Tibial nerve (tissue), 4 donors: ENCODE measurements around the gene FBXO42. TPM values are rescaled to one million over a fixed set of nuclear protein-coding genes. Genes with fewer than 3 reads are reported as not detected.
A peak's percentile ranks its signal among the peaks of the same experiment; 100 is the strongest.

Experiments used
- DNase-seq, 2 donors: peaks; one replicate each; pipeline ENCODE4 v3.0.0-alpha.2; 2019; ENCODE audit warnings: low spot score in 2 of 2
- H3K27ac ChIP-seq, 4 donors: fragments of 200-600 bp; sonication (generic) in 3 of 4; one replicate each; pipeline ENCODE4 v1.5.1; 2017 to 2019; ENCODE audit warnings: mild to moderate bottlenecking in 1 of 4
- H3K27me3 ChIP-seq, 2 donors: fragments of 200-600 bp; sonication (generic) in 1 of 2; one replicate each; pipeline versions ENCODE4 v1.5.1 to v1.6.0; 2017 to 2019
- H3K36me3 ChIP-seq, 3 donors: fragments of 200-600 bp; sonication (generic); one replicate each; pipeline ENCODE4 v1.5.1; 2018 to 2019
- H3K4me1 ChIP-seq, 4 donors: fragments of 200-600 bp; sonication (generic) in 3 of 4; one replicate each; pipeline ENCODE4 v1.5.1; 2017 to 2019
- H3K4me3 ChIP-seq, 4 donors: fragments of 200-600 bp; sonication (generic) in 3 of 4; one replicate each; pipeline ENCODE4 v1.5.1; 2017 to 2019; ENCODE audit warnings: mild to moderate bottlenecking in 1 of 4, moderate library complexity in 1 of 4
- H3K9me3 ChIP-seq, 4 donors: fragments of 200-600 bp; sonication (generic) in 3 of 4; one replicate each; pipeline ENCODE4 v1.5.1; 2017 to 2019
- CTCF ChIP-seq, 5 experiments: fragments of 200-600 bp in 3 of 5; fragments of 450-650 bp in 2 of 5; sonication (generic) in 3 of 5; IDR thresholded peaks; one replicate each; pipeline ENCODE4 v1.5.1; 2016 to 2019; ENCODE audit warnings: antibody characterized with exemption in 5 of 5, mild to moderate bottlenecking in 3 of 5, moderate library complexity in 2 of 5
- EP300 ChIP-seq, 2 donors: sonication (generic); formaldehyde crosslinking; IDR thresholded peaks; one replicate each; pipeline ENCODE4 v1.6.1; 2017; ENCODE audit warnings: antibody characterized with exemption in 2 of 2, mild to moderate bottlenecking in 1 of 2
- POLR2A ChIP-seq, 2 donors: fragments of 450-650 bp; IDR thresholded peaks; one replicate each; pipeline ENCODE4 v1.6.1; 2017; ENCODE audit warnings: antibody characterized with exemption in 2 of 2, mild to moderate bottlenecking in 2 of 2, moderate library complexity in 2 of 2
- WGBS, 2 donors: methylation state at CpG; one replicate each; pipeline ENCODE4 v1.1.5; 2018; 5-methylcytosine and 5-hydroxymethylcytosine counted together
- small RNA-seq: library from RNA; depleted of rRNA; stranded (forward); fragments of <200 nt; gene quantifications from one replicate; pipeline ENCODE3, GENCODE V24; 2016
- total RNA-seq, 4 donors: library from RNA; depleted of rRNA; stranded (reverse); fragments of >200 nt; gene quantifications; one replicate each; pipeline ENCODE4 v1.1.0, GENCODE V29; 2016

The FBXO42 gene
- total RNA-seq, 4 donors from 2014 or later, result 39.8 to 69.4 (median 54.4) TPM

- Histone ChIP-seq H3K36me3 (peaks cover 0 to 36% (median 0%) of the 10 kb centered on the region in 3 donors), H3K27me3 (no peaks in the 10 kb centered on the region), H3K4me1 (peaks cover 0 to 27% (median 5%) of the 10 kb centered on the region in 4 donors), H3K9me3 (no peaks in the 10 kb centered on the region), H3K4me3 (no peak overlapping the region), H3K27ac (peak overlapping the region in 1 of 4 donors; percentile 6)
- DNase-seq, result no peak
- no peak for TF ChIP-seq EP300 (IDR thresholded peaks at IDR 0.05)
- no peak for TF ChIP-seq CTCF (IDR thresholded peaks at IDR 0.05)
- no peak for TF ChIP-seq POLR2A (IDR thresholded peaks at IDR 0.05)
- WGBS, 2 donors, result 73 to 74% methylated on average over 19 to 24 of the region's 24 CpGs
Observed at GRCh38 chr1:16202281-16203210, 149.7 kb downstream of the FBXO42 start.

- no peak for TF ChIP-seq CTCF (IDR thresholded peaks at IDR 0.05)
- peaks cover 0 to 9% (median 0%) of the 10 kb centered on the region in 4 donors for H3K4me1 ChIP-seq
- H3K27ac ChIP-seq, result no peak overlapping the region
- H3K9me3 ChIP-seq, result no peaks in the 10 kb centered on the region
- H3K36me3 ChIP-seq, result peaks cover 0 to 33% (median 0%) of the 10 kb centered on the region in 3 donors
- no peak for DNase-seq
- no peak overlapping the region for H3K4me3 ChIP-seq
- 78 to 85% methylated on average over 4 of the region's 4 CpGs for WGBS, 2 donors
- no peaks in the 10 kb centered on the region for H3K27me3 ChIP-seq
Observed at GRCh38 chr1:16199700-16200099, 152.6 kb downstream of the FBXO42 start.

- TF ChIP-seq EP300 (IDR thresholded peaks at IDR 0.05), result no peak
- peaks cover 0 to 31% (median 0%) of the 10 kb centered on the region in 3 donors for H3K36me3 ChIP-seq
- no peaks in the 10 kb centered on the region for H3K9me3 ChIP-seq
- no peak overlapping the region for H3K27ac ChIP-seq
- H3K4me1 ChIP-seq, result peaks cover 0 to 9% (median 0%) of the 10 kb centered on the region in 4 donors
- H3K4me3 ChIP-seq, result no peak overlapping the region
- 67 to 80% methylated on average over 1 of the region's 1 CpG for WGBS, 2 donors
- DNase-seq, result no peak
- no peaks in the 10 kb centered on the region for H3K27me3 ChIP-seq
Observed at GRCh38 chr1:16199157-16199501, 153.2 kb downstream of the FBXO42 start.

- H3K4me3 ChIP-seq, result no peak overlapping the region
- H3K4me1 ChIP-seq, result peaks cover 0 to 9% (median 0%) of the 10 kb centered on the region in 4 donors
- peaks cover 0 to 31% (median 0%) of the 10 kb centered on the region in 3 donors for H3K36me3 ChIP-seq
- no peaks in the 10 kb centered on the region for H3K9me3 ChIP-seq
- WGBS, 2 donors, result 93 to 95% methylated on average over 8 of the region's 8 CpGs
- no peak for TF ChIP-seq POLR2A (IDR thresholded peaks at IDR 0.05)
- TF ChIP-seq EP300 (IDR thresholded peaks at IDR 0.05), result no peak
- no peak for TF ChIP-seq CTCF (IDR thresholded peaks at IDR 0.05)
- no peaks in the 10 kb centered on the region for H3K27me3 ChIP-seq
- no peak for DNase-seq
- no peak overlapping the region for H3K27ac ChIP-seq
Observed at GRCh38 chr1:16198444-16199156, 153.7 kb downstream of the FBXO42 start.

- 91 to 94% methylated on average over 2 of the region's 3 CpGs for WGBS, 2 donors
- no peaks in the 10 kb centered on the region for H3K4me1 ChIP-seq
Observed at GRCh38 chr1:16196874-16197273, 155.4 kb downstream of the FBXO42 start.

More at GRCh38 chr1:16196874-16197273, 155.4 kb downstream of the FBXO42 start:
- Histone ChIP-seq H3K36me3 (peaks cover 0 to 21% (median 0%) of the 10 kb centered on the region in 3 donors), H3K9me3 (no peaks in the 10 kb centered on the region), H3K27me3 (no peaks in the 10 kb centered on the region), H3K27ac (no peak overlapping the region), H3K4me3 (no peak overlapping the region)
- no peak for DNase-seq
- TF ChIP-seq EP300 (IDR thresholded peaks at IDR 0.05) (no peak), CTCF (IDR thresholded peaks at IDR 0.05) (no peak), POLR2A (IDR thresholded peaks at IDR 0.05) (no peak)

Small RNAs within 50 kb of the gene (small RNA-seq; reads per million reads assigned to genes)
- gene MT1XP1, result not detected

Other genes starting within 250 kb of the FBXO42 start
- gene EPHA2, start 196.4 kb downstream of the FBXO42 start, total RNA-seq, result 10 to 100 TPM; 30.0 to 66.9 (median 35.9) TPM
- 10 to 100 TPM in 2 of 4 donors, 1 to 10 TPM in 2; 7.8 to 19.3 (median 11.1) TPM for gene ARHGEF19, start 139.8 kb downstream of the FBXO42 start, total RNA-seq
- gene CPLANE2, start 115.3 kb downstream of the FBXO42 start, total RNA-seq, result 10 to 100 TPM in 2 of 4 donors, 1 to 10 TPM in 2; 3.6 to 14.4 (median 9.6) TPM
- gene SZRD1, start 14.8 kb upstream of the FBXO42 start, total RNA-seq, result 10 to 100 TPM; 51.1 to 69.0 (median 59.6) TPM
- not detected for gene SPATA21, start 84.9 kb upstream of the FBXO42 start, total RNA-seq
- 10 to 100 TPM; 49.4 to 57.9 (median 54.1) TPM for gene NECAP2, start 88.2 kb upstream of the FBXO42 start, total RNA-seq
- under 1 TPM; under 0.01 TPM for gene RNU1-1, start 161.8 kb upstream of the FBXO42 start, total RNA-seq